H4 (cell line): ENCODE measurements around the gene HINT2. TPM values are rescaled to one million over a fixed set of nuclear protein-coding genes. Genes with fewer than 3 reads are reported as not detected.

Experiments
- DNase-seq: peaks from one replicate; pipeline ENCODE4 v3.0.0-alpha.2; 2015; ENCODE audit warnings: low spot score
- total RNA-seq: library from RNA; depleted of rRNA; stranded (reverse); fragments of >200 nt; shearing (Covaris generic); gene quantifications from 2 replicates; pipeline ENCODE4 v1.2.3, GENCODE V29; 2014; rRNA removed

HINT2 gene
- total RNA-seq, 1 experiment from 2014 or later, result 88.2 TPM

DNA sequence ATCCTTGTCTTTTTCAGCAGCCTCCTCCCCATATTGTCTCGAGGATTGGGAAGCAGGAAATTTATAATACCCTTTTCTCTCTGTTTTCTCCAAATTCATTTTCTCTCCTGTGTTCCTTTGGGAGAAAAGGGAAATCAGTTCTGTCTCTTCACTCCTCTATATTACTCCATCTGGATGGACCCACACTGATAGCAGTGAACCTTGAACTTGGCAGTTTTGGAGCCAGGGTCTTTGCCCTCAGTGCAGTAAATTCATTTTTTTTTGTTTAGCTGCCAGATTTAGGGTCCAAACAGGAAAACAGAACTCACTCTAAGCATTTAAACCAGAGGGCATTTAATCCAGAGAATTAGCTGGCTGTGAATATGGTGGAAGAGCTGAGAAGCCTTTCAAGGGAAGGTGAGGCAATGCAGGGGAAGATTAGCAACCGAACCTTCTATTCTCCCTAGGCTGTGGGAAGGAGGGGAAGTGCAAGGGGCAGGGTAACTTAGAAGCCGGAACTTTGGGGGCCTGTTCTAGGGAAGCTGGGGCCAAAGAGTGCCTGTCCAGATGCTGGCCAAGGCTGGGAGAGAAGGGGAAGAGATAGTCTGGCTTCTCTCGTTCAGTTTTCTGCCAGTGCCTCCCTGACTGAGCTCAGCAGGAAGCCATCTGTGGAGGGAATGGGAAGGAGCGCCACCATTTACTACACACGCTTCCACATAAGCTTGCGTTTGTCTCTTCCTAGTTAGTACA lies 39.8 kb downstream of the HINT2 start:
- DNase-seq, result no peak

DNA sequence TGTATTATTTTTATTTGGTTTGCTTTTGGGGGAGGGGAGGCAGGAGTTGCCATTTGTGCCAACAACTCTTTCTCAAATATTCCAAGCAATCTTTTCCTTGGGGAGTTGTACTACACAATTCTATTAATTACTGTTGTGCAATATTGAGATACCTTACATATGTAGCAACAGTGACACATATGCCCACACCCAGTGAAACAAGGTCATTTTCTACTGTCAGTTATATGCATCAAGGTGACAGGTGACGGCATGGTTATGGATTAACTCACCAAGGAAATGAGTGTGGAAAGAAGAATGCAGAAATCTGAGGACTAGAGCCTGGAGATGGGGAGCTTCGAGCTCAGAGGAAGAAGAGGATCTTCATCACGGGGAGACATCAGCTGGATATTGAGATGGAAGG lies 42.9 kb downstream of the HINT2 start:
- DNase-seq, result no peak

DNA sequence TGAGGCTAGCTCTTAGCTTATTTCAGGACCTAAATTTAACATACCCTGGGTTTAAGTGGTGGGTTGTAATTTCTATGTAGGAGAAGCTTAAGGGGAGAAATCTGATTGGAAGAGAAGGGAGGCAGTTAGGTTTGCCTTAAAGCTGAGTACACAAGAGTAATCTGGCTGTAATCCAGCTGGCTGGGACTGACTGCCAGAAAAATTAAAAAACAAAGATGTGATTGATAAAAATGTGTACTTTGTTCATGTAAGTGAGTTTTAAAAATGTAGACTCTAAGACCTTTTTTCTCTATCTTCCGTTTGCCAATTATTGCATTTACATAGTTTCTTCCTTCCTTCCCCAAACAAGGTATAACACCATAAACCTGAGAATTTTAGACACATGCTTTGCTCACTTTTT lies 43.3 kb downstream of the HINT2 start:
- no peak for DNase-seq

DNA sequence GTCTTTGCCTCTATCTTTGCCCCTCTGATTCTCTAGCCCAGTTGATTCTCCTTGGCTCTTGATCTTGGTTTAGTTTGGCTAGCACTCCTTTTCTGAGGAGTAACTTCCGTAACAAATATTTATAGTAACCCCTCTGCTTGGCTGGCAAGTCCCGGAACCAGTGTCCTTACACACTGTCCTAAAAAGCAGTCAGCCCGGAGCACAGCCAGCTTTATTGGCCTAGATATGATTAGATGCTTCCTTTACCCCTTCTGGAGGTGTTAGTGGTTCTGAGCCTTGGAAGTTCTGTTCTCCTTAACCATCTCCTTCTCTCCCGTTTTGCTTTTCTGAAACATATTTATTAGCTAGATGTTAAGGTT lies 43.8 kb downstream of the HINT2 start:
- no peak for DNase-seq

DNA sequence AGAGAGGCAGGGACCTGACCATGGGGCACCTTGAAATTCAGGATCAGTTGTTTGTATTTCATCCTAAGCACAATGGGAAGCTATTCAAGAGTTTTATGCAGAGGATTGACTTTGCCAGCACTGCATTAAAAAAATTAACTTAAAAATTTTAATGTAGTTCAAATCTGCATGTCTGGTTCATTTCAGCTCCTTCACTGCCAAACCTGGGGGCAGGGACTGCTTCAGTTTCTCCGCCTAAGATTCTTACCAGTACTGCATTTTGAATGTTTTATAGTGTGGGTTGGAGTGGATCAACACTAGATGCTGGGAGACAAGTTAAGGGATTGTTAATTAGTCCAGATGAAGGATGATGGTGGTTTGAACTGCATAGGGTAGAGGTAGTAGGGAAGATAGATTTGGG lies 45.1 kb downstream of the HINT2 start:
- no peak for DNase-seq

DNA sequence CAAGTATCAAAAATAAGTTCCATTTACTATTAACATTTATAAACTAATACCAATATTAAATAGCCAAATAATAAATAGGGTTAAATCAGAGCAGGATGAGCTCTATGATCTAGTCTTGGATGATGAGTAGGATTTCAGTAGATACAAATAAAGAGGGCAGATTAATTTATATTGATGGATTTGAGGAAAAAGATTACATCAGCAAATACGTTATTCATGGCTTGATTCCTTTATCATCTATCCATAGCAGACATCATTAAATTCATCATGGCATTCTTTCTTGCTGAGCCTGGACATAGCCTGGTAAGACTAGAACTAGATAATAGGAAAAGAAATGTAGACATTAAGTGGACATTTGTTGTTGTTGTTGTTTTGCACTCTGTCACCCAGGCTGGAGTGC lies 47.4 kb downstream of the HINT2 start:
- no peak for DNase-seq

DNA sequence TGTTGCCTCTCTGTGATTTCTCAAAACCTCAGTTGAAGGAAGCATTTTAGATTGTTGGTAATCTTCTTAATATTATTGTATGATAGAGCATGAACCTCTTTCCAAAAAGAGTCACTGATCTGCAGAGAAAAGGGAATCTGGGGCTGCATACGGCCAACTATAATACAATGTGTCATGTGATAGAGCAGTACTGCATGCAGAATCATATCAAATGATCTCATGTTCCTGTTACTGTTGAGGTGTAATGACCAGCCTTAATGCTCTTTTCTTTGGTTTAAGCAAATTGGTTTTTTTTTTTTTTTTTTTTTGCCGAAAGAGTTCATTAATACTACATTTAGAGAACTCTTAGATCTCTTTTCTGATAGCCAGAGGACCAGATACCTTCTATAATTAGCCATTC lies 47.8 kb downstream of the HINT2 start:
- no peak for DNase-seq

DNA sequence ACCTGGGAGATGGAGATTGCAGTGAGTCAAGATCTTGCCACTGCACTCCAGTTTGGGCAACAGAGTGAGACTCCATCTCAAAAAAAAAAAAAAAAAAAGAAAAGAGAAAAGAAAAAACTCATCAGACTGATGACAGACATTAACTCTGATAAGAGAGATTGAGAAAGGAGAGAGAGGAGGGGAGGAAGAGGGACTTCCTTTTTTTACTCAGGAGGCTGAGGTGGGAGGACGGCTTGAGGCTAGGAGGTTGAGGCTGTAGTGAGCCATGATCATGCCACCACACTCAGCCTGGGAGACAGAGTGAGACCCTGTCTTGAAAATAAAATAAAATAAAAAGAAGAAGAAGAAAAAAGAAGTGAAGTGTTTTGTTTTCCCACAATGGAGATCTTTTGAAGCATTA lies 51.0 kb downstream of the HINT2 start:
- no peak for DNase-seq

DNA sequence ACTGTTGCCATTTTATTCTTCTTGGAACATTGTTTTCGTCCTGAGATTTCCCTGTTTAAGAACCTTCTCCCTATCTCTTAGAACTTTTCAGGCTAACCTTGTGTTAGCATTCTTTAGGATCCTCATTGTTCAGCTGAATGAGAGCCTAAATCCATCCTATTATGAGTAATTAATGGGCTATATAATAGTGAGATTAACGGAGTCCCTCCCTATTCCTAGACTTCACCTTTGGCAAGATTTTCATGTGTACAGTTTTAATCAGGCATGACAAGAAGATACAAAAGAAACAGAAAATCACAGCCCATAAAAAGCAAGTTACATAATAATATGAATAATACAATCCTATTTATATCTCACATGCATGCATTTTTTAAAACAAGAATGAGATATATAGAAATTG lies 51.7 kb downstream of the HINT2 start:
- no peak for DNase-seq

Other genes with a start within 250 kb of the HINT2 start
- 5.4 and 8.0 TPM in 2 replicates for gene TESK1, start 209.8 kb downstream of the HINT2 start, total RNA-seq
- gene CD72, start 196.6 kb downstream of the HINT2 start, total RNA-seq, result 0.53 and 1.2 TPM in 2 replicates
- gene SIT1, start 164.1 kb downstream of the HINT2 start, total RNA-seq, result not detected in 2 replicates
- gene RMRP, start 157.0 kb downstream of the HINT2 start, total RNA-seq, result 4,639 and 15,849 TPM in 2 replicates
- 6.3 and 7.9 TPM in 2 replicates for gene CCDC107, start 156.8 kb downstream of the HINT2 start, total RNA-seq
- gene ARHGEF39, start 149.8 kb downstream of the HINT2 start, total RNA-seq, result 16.9 and 44.9 TPM in 2 replicates
- gene CA9, start 141.1 kb downstream of the HINT2 start, total RNA-seq, result 1.3 and 2.1 TPM in 2 replicates
- 2.7 and 3.9 TPM in 2 replicates for gene TPM2, start 125.1 kb downstream of the HINT2 start, total RNA-seq
- gene TLN1, start 82.8 kb downstream of the HINT2 start, total RNA-seq, result 71.2 and 95.8 TPM in 2 replicates
- 115 and 121 TPM in 2 replicates for gene CREB3, start 82.4 kb downstream of the HINT2 start, total RNA-seq
- gene GBA2, start 65.8 kb downstream of the HINT2 start, total RNA-seq, result 16.9 and 21.5 TPM in 2 replicates
- gene RGP1, start 65.8 kb downstream of the HINT2 start, total RNA-seq, result 16.4 and 18.6 TPM in 2 replicates
- gene MSMP, start 60.8 kb downstream of the HINT2 start, total RNA-seq, result not detected in 2 replicates
- 0.25 and 2.9 TPM in 2 replicates for gene NPR2, start 23.5 kb downstream of the HINT2 start, total RNA-seq
- 0.99 TPM in 2 replicates for gene SPAG8, start 2.8 kb downstream of the HINT2 start, total RNA-seq
- not detected in 2 replicates for gene FAM221B, start 13.7 kb upstream of the HINT2 start, total RNA-seq
- 2.1 and 4.2 TPM in 2 replicates for gene TMEM8B, start 14.2 kb upstream of the HINT2 start, total RNA-seq
- gene OR13J1, start 55.4 kb upstream of the HINT2 start, total RNA-seq, result not detected in 2 replicates
- gene HRCT1, start 91.2 kb upstream of the HINT2 start, total RNA-seq, result 0.41 TPM in 1 of 2 replicates, not detected in the other
- gene SPAAR, start 94.4 kb upstream of the HINT2 start, total RNA-seq, result 0.12 and 0.27 TPM in 2 replicates
- not detected in 2 replicates for gene OR2S2, start 143.1 kb upstream of the HINT2 start, total RNA-seq
- 14.3 and 16.7 TPM in 2 replicates for gene RECK, start 221.9 kb upstream of the HINT2 start, total RNA-seq